Muscle of leg (tissue), 11 donors: ENCODE measurements around the gene RFNG. TPM values are rescaled to one million over a fixed set of nuclear protein-coding genes. Genes with fewer than 3 reads are reported as not detected.
A peak's percentile ranks its signal among the peaks of the same experiment; 100 is the strongest.

Source experiments
- DNase-seq: peaks from one replicate; pipeline ENCODE4 v3.0.0; 2013
- H3K27ac ChIP-seq: one replicate; pipeline ENCODE4 v1.5.1; 2013; ENCODE audit warnings: mild to moderate bottlenecking, low read length, control low read depth
- H3K27me3 ChIP-seq: one replicate; pipeline ENCODE4 v1.6.1; 2013; ENCODE audit warnings: low read length; ENCODE audit not compliant: control insufficient read depth, insufficient read depth
- H3K36me3 ChIP-seq: one replicate; pipeline ENCODE4 v1.6.1; 2013; ENCODE audit warnings: low read length; ENCODE audit not compliant: control insufficient read depth, insufficient read depth
- H3K4me1 ChIP-seq: one replicate; pipeline ENCODE4 v1.6.1; 2013; ENCODE audit warnings: low read length; ENCODE audit not compliant: control insufficient read depth, insufficient read depth
- H3K4me3 ChIP-seq: one replicate; pipeline ENCODE4 v1.5.1; 2013; ENCODE audit warnings: low read length, control low read depth
- H3K9me3 ChIP-seq: replicated peaks from 2 replicates; pipeline ENCODE4 v1.6.1; 2013; ENCODE audit warnings: low read depth, low read length; ENCODE audit not compliant: control insufficient read depth
- WGBS: methylation state at CpG from one replicate; pipeline ENCODE4 v1.1.5; 2013; ENCODE audit warnings: missing lambda C conversion rate; ENCODE audit not compliant: insufficient coverage; 5-methylcytosine and 5-hydroxymethylcytosine counted together
- polyA plus RNA-seq, 8 donors: library from polyadenylated mRNA; unstranded; fragments of 120-200 nt; gene quantifications; one replicate each; pipeline versions ENCODE4 v1.2.1 to v1.2.3, GENCODE V29; 2013; ENCODE audit warnings: inconsistent platforms in 1 of 8, low replicate concordance in 1 of 8; ENCODE audit not compliant: insufficient read length in 8 of 8, insufficient read depth in 1 of 8
- total RNA-seq: library from RNA; stranded (reverse); fragments of 120-200 nt; gene quantifications from one replicate; pipeline ENCODE4 v1.2.4, GENCODE V29; 2013

The RFNG gene
- total and polyA plus RNA-seq, 9 donors: 21.6 to 47.1 (median 31.5) TPM

DNA sequence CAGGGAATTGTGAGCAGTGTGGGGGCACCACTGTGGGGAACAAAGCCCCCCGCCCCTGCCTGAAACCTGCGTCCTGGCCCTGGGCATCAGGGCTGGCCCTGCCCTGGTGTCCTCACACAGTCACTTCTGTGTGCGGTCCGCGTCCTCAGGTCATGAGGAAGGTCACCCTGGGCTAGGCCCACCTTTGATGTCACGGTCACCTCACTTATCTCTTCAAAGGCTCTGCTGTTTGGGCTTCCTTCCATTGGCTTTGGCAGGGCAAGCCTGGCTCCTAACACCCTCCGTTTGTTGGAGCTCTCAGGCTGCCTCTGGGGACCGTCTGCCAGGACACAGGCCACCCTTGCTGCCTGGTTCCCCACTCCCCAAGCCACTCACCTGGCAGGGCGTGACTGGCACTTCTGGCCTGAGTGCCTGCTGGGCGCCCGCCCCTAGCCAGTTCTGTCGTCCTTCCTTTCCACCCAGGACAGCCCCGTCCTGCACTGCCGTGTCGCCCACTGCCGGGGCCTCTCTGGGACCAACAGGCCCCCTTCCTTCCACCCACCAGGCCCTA is 37.8 kb downstream of the RFNG start:
- H3K4me3 ChIP-seq: no peak overlapping the region
- no peak for DNase-seq
- H3K4me1 ChIP-seq: peaks cover 21% of the 10 kb centered on the region
- WGBS: 89% methylated on average over 16 of the region's 16 CpGs
- no peaks in the 10 kb centered on the region for H3K27me3 ChIP-seq
- no peaks in the 10 kb centered on the region for H3K9me3 ChIP-seq
- H3K27ac ChIP-seq: no peak overlapping the region
- H3K36me3 ChIP-seq: peaks cover 29% of the 10 kb centered on the region

DNA sequence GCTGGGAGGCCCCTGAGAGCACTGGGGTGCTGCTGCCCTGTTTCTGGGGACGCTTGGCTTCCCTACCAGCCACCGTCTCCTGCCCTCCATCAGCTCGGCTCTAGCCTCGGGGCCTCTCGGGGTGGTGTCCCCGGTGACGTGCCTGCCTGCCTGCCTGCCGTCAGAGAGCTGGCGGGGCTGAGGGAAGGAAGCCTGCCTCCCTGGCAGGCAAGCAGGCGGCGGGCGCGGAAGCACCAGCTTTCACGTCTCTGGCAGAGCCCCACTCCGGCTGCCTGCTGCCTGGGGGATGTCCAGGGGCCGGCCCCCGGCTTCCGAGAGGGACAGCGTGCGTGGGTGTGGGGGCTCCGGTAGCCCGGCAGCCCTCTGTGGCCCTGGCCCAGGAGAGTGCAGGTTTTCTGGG is 38.3 kb downstream of the RFNG start:
- Histone ChIP-seq H3K9me3 (no peaks in the 10 kb centered on the region), H3K4me1 (peaks cover 17% of the 10 kb centered on the region), H3K4me3 (no peak overlapping the region), H3K36me3 (peaks cover 24% of the 10 kb centered on the region), H3K27me3 (no peaks in the 10 kb centered on the region), H3K27ac (peak overlapping the region; percentile 62)
- 55% methylated on average over 22 of the region's 22 CpGs for WGBS
- peak; percentile 50 for DNase-seq

DNA sequence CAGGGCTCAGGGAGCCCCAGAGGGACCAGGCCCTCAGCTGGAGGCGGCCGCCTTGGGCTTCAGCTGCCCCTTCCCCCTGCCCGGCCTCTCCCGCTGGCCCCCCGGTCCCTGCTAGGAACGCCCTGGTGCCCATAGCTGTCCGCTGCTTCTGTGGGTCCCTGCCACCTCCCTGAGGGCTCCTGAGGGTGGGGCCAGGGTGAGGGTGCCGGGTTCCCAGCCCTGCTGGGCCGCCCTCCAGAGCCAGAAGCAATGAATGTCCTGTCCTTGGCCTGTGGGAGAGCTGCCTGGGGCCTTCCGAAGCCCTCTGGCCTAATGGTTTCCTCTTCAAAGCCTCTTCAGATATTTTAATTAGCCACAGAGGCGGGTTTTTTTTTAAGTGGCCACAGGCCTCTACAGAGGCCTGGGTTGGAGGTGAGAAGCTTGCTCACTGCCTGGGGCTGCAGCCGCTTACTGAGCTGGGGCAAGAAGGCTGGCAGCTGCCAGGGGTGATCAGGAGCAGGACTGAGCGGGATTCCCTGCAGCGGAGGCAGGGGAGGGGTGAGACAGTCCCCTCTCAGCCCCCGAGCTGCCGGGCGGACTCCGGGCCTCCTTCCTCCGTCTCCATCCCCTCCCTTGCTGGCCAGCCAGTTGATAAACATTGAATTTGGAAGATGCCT is 38.8 kb downstream of the RFNG start:
- Histone ChIP-seq H3K27ac (peak overlapping the region; percentile 62), H3K4me1 (peaks cover 13% of the 10 kb centered on the region), H3K4me3 (no peak overlapping the region), H3K27me3 (no peaks in the 10 kb centered on the region), H3K36me3 (peaks cover 19% of the 10 kb centered on the region), H3K9me3 (no peaks in the 10 kb centered on the region)
- 69% methylated on average over 7 of the region's 19 CpGs for WGBS
- DNase-seq: no peak

DNA sequence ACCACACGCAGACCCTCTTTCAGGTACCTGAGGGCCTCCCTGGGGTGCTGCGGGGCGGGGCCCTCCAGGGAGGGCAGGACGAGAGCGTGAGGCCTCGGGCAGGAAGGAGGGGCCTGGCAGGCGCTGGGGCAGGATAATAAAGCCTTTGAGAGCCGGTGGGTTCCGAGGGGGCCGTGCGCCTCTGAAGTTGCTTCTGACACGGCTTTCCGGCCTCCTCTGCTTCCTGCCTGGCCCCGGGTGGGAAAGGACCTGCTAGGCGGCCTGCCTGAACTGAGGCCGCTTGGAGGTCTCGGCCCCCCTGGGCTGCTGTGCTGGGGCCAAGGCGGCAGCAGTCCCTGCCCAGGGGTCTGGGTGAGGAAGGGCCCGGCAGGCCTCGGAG is 39.4 kb downstream of the RFNG start:
- Histone ChIP-seq H3K27ac (no peak overlapping the region), H3K36me3 (peaks cover 13% of the 10 kb centered on the region), H3K4me3 (no peak overlapping the region), H3K27me3 (no peaks in the 10 kb centered on the region), H3K4me1 (peaks cover 17% of the 10 kb centered on the region), H3K9me3 (no peaks in the 10 kb centered on the region)
- WGBS: 29% methylated on average over 20 of the region's 20 CpGs
- DNase-seq: no peak

DNA sequence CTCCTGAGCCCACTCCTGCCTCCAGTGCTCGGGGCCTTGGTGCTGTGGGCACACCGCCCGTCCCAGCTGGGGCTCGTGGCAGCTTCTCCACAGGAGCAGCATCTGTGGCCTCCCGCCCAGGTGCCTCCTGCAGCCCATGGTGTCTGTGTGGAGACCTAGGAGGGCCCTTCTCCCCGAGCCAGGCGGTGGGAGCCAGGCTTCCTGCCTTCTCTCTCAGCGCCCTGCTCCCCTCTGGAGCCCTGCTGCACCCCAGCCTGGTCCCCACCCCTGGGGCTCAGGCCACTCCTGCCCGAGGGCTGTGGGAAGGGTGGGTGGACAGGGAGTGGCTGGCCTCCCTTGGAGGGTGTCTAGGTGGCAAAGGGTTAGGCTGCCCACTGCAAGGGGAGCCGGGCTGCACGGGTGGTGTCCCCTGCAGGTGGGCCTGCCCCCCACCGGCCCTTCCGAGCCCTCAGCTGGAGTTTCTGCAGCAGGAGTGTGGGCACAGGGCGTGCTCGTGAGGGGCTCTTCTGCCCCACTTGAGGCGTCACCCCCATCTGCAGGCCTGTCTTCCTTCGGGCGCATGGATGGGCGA is 39.9 kb downstream of the RFNG start:
- H3K4me3 ChIP-seq: no peak overlapping the region
- H3K27ac ChIP-seq: no peak overlapping the region
- peaks cover 22% of the 10 kb centered on the region for H3K4me1 ChIP-seq
- DNase-seq: no peak
- H3K36me3 ChIP-seq: peaks cover 9% of the 10 kb centered on the region
- 82% methylated on average over 14 of the region's 19 CpGs for WGBS
- no peaks in the 10 kb centered on the region for H3K27me3 ChIP-seq
- no peaks in the 10 kb centered on the region for H3K9me3 ChIP-seq

DNA sequence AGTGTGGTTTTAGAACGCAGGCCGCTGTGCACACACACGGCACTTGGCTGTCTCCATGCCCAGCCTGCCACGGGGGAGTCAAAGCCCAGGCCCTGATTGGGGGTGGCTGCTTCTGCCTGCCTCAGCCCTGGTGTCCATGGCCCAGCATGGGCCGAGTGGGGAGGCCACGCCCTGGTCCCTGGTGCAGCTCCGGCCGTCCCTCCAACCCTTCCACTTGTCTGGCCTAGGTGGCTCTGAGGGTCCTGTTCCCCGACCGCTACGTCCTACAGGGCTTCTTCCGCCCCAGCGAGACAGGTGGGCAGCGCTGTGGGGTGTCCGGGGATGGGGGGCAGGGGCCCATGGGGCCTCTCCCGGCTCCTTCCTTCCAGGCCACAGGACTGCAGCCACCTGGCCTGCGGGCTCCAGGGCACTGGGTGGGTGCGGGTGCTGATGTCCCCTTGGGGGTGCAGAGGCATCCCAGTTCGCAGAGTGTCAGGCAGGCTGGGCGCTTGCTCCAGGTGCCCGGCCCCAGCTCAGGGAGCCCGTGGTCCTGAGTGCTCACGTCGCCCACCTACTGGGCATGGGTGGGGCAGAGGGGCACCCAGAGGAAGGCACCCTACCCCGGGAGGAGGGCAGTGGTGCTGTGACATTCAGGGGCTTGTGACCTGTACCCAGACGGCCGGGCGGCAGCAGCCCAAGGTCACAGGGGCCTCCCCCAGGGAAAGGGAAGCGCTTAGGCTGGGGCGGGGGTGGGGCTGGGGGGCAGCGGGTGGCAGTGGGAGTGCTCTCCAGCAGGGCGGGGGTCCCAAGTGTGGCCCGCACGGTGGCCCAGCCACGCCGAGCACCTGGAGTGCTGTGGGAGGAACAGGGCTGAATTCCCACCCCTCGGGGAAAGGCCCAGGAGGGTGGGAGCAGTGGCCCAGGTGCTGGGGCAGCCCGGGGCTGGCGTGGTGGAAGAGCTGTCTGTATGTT is 40.8 kb downstream of the RFNG start:
- H3K36me3 ChIP-seq: peaks cover 9% of the 10 kb centered on the region
- no peaks in the 10 kb centered on the region for H3K27me3 ChIP-seq
- no peak overlapping the region for H3K4me3 ChIP-seq
- no peak for DNase-seq
- H3K9me3 ChIP-seq: no peaks in the 10 kb centered on the region
- H3K27ac ChIP-seq: no peak overlapping the region
- H3K4me1 ChIP-seq: peaks cover 31% of the 10 kb centered on the region
- 90% methylated on average over 33 of the region's 39 CpGs for WGBS

DNA sequence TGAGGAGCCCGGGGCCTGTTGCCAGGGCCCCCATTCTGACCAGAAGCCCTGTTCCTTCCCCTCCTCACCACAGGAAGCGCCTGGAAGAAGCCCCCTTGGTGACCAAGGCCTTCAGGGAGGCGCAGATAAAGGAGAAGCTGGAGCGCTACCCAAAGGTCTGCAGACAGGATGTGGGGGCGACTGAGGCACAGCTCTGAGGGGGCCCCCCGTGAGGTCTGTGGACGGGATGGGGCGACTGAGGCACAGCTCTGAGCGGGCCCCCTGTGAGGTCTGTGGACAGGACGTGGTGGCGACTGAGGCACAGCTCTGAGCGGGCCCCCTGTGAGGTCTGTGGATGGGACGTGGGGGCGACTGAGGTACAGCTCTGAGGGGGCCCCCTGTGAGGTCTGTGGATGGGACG is 42.2 kb downstream of the RFNG start:
- Histone ChIP-seq H3K4me3 (no peak overlapping the region), H3K4me1 (peaks cover 34% of the 10 kb centered on the region), H3K36me3 (peaks cover 14% of the 10 kb centered on the region), H3K27me3 (no peaks in the 10 kb centered on the region), H3K27ac (no peak overlapping the region), H3K9me3 (no peaks in the 10 kb centered on the region)
- no peak for DNase-seq
- WGBS: 81% methylated on average over 14 of the region's 15 CpGs

DNA sequence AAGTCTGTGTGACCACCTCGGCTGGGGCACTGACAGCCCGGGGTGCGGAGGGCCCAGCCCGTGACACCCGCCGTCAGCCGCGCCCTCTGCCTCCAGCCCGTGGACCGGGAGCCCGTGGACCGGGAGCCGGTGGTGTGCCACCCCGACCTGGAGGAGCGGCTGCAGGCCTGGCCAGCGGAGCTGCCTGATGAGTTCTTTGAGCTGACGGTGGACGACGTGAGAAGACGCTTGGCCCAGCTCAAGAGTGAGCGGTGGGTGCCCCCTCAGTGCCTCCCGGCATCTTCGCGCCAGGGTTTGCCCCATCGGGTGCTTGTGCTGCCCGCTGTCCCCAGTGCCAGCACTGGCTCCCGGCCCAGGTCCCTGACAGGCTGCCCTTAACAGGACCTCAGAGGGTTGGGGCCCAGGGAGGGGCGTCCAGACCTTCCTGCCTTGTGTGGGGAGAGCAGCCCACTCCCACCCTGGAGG is 42.6 kb downstream of the RFNG start:
- Histone ChIP-seq H3K36me3 (peaks cover 16% of the 10 kb centered on the region), H3K4me1 (peaks cover 38% of the 10 kb centered on the region), H3K4me3 (no peak overlapping the region), H3K27me3 (no peaks in the 10 kb centered on the region), H3K27ac (no peak overlapping the region), H3K9me3 (no peaks in the 10 kb centered on the region)
- WGBS: 90% methylated on average over 27 of the region's 28 CpGs
- DNase-seq: no peak

DNA sequence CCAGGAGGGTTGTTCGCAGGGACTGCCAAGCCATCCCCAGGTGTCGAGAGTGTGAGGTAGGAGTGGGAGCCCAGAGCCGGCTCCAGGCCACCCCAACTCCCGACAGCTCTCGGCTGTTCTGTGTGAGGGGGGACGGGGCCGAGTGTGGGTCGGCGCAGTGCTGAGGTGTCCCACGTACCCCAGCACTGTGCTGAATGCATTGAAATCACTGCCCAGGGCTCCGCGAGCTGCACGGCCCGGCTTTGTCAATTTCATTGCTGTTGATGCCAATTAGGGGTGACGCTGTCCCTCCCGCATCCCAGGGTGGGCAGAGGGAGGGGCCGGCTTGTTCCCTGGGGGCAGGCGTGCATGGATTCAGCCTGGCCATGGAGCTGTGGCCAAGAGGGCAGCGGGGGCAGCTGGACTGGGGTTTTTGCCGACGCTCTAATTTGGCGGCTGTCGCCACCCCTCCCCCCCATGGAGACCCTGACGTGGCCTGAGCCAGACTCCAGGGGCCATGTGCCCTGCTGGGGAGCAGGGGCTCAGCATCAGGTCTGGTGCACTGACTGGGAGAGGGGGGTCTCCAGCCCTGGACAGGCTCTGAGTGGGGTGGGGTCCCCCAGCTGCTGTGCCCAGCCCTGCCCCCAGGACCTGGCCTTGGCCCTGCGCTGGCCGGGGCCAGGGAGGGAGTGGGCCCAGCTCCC is 43.2 kb downstream of the RFNG start:
- no peak for DNase-seq
- WGBS: 56% methylated on average over 22 of the region's 26 CpGs
- H3K9me3 ChIP-seq: no peaks in the 10 kb centered on the region
- peaks cover 16% of the 10 kb centered on the region for H3K36me3 ChIP-seq
- no peaks in the 10 kb centered on the region for H3K27me3 ChIP-seq
- H3K27ac ChIP-seq: no peak overlapping the region
- H3K4me3 ChIP-seq: no peak overlapping the region
- peaks cover 43% of the 10 kb centered on the region for H3K4me1 ChIP-seq
